Vagina (tissue), 2 donors: ENCODE data around the gene SPOCK1.

Experiments
- POLR2A ChIP-seq, 2 donors: fragments of 450-650 bp; IDR thresholded peaks; one replicate each; pipeline ENCODE4 v1.6.1; 2017; ENCODE audit warnings: antibody characterized with exemption in 2 of 2, mild to moderate bottlenecking in 2 of 2, moderate library complexity in 2 of 2
- POLR2AphosphoS5 ChIP-seq, 2 donors: sonication (generic); formaldehyde crosslinking; IDR thresholded peaks; one replicate each; pipeline ENCODE4 v1.9.0; 2017; ENCODE audit warnings: antibody characterized with exemption in 2 of 2, mild to moderate bottlenecking in 2 of 2, low read depth in 1 of 2; ENCODE audit not compliant: insufficient read depth in 1 of 2
- TF ChIP-seq, protein P1 (sequence below), 3 experiments: fragments of 450-650 bp in 2 of 3; fragments of 200-600 bp in 1 of 3; sonication (generic) in 1 of 3; IDR thresholded peaks; one replicate each; pipeline ENCODE4 v1.5.1; 2017 to 2019; ENCODE audit warnings: antibody characterized with exemption in 3 of 3, mild to moderate bottlenecking in 2 of 3, moderate library complexity in 2 of 3

GRCh38 chr5:137220523-137220927 is 278.6 kb downstream of the SPOCK1 start:
- TF ChIP-seq POLR2A (IDR thresholded peaks at IDR 0.05) (no peak), POLR2AphosphoS5 (IDR thresholded peaks at IDR 0.05; ENCODE audit: insufficient read depth in 1 of 2, low read depth in 1 of 2) (peak in 1 of 2 donors; percentile 35)
- TF ChIP-seq, protein P1, sequence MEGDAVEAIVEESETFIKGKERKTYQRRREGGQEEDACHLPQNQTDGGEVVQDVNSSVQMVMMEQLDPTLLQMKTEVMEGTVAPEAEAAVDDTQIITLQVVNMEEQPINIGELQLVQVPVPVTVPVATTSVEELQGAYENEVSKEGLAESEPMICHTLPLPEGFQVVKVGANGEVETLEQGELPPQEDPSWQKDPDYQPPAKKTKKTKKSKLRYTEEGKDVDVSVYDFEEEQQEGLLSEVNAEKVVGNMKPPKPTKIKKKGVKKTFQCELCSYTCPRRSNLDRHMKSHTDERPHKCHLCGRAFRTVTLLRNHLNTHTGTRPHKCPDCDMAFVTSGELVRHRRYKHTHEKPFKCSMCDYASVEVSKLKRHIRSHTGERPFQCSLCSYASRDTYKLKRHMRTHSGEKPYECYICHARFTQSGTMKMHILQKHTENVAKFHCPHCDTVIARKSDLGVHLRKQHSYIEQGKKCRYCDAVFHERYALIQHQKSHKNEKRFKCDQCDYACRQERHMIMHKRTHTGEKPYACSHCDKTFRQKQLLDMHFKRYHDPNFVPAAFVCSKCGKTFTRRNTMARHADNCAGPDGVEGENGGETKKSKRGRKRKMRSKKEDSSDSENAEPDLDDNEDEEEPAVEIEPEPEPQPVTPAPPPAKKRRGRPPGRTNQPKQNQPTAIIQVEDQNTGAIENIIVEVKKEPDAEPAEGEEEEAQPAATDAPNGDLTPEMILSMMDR (IDR thresholded peaks at IDR 0.05): peak in 1 of 3 experiments; percentile 8
